HEK293 (cell line): ENCODE measurements around the gene CABP7.
A peak's percentile ranks its signal among the peaks of the same experiment; 100 is the strongest.

Experiments used
- CTCF ChIA-PET: fragments of 350-600 bp; formaldehyde crosslinking; extraction: SDS; loops from one replicate; lab custom pipeline; 2021; ENCODE audit warnings: antibody characterized with exemption; lab: Yijun Ruan, JAX
- POLR2A ChIA-PET: fragments of 300-600 bp; formaldehyde crosslinking; extraction: SDS; loops from one replicate; lab custom pipeline; 2020; ENCODE audit warnings: antibody characterized with exemption, inconsistent platforms; lab: Yijun Ruan, JAX
- H3K27ac ChIP-seq: fragments of 200-500 bp; sonication (Bioruptor generic); 2 replicates; pipeline ENCODE4 v1.5.1; 2014; ENCODE audit warnings: low read depth, low read length, control low read depth, inconsistent platforms; ENCODE audit errors: extremely low read depth
- H3K36me3 ChIP-seq, 2 experiments: fragments of 200-500 bp in 1 of 2; sonication (Bioruptor generic) in 1 of 2; 1 replicate in 1 of 2; 2 replicates in 1 of 2; pipeline ENCODE4 v1.5.1; 2014 to 2017; ENCODE audit warnings: inconsistent platforms in 2 of 2, low read length in 2 of 2; ENCODE audit not compliant: control insufficient read depth in 2 of 2, insufficient read depth in 1 of 2
- H3K4me1 ChIP-seq: fragments of 200-500 bp; sonication (Bioruptor generic); 2 replicates; pipeline ENCODE4 v1.5.1; 2014; ENCODE audit warnings: mild to moderate bottlenecking, low read length, inconsistent platforms; ENCODE audit not compliant: control insufficient read depth, insufficient read depth
- H3K4me3 ChIP-seq: 2 replicates; pipeline ENCODE4 v1.5.1; 2011; ENCODE audit warnings: low read depth, mild to moderate bottlenecking, control low read depth, low read length, moderate library complexity
- H3K9me3 ChIP-seq: fragments of 200-500 bp; sonication (Bioruptor generic); 2 replicates; pipeline ENCODE4 v1.5.1; 2014; ENCODE audit warnings: low read depth, low read length, inconsistent platforms; ENCODE audit not compliant: control insufficient read depth, insufficient read depth
- GLIS1 ChIP-seq: fragments of 450-650 bp; formaldehyde crosslinking; IDR thresholded peaks from 2 replicates; pipeline ENCODE4 v1.5.1; 2016; ENCODE audit warnings: missing biosample characterization, missing genetic modification characterization
- HOXC10 ChIP-seq: sonication (generic); formaldehyde crosslinking; IDR thresholded peaks from 2 replicates; pipeline ENCODE4 v1.8.1; 2023; ENCODE audit warnings: mild to moderate bottlenecking, missing genetic modification reagents
- KLF17 ChIP-seq: fragments of 450-650 bp; formaldehyde crosslinking; IDR thresholded peaks from 2 replicates; pipeline ENCODE4 v1.5.1; 2016; ENCODE audit warnings: missing biosample characterization, missing genetic modification characterization
- MYNN ChIP-seq: fragments of 450-650 bp; formaldehyde crosslinking; IDR thresholded peaks from 2 replicates; pipeline ENCODE4 v1.5.1; 2016; ENCODE audit warnings: missing biosample characterization, missing genetic modification characterization, borderline replicate concordance
- OVOL3 ChIP-seq: fragments of 450-650 bp; formaldehyde crosslinking; IDR thresholded peaks from 2 replicates; pipeline ENCODE4 v1.5.1; 2016; ENCODE audit warnings: missing biosample characterization, missing genetic modification characterization
- SCRT1 ChIP-seq: fragments of 450-650 bp; formaldehyde crosslinking; IDR thresholded peaks from 2 replicates; pipeline ENCODE4 v1.5.1; 2016; ENCODE audit warnings: missing biosample characterization, missing genetic modification characterization, borderline replicate concordance
- ZBTB49 ChIP-seq: fragments of 450-650 bp; formaldehyde crosslinking; IDR thresholded peaks from 2 replicates; pipeline ENCODE4 v1.5.1; 2016; ENCODE audit warnings: missing biosample characterization, missing genetic modification characterization, low read depth
- ZNF148 ChIP-seq: fragments of 450-650 bp; formaldehyde crosslinking; IDR thresholded peaks from 2 replicates; pipeline ENCODE4 v1.5.0; 2017; ENCODE audit warnings: missing biosample characterization, missing genetic modification characterization, borderline replicate concordance
- ZNF157 ChIP-seq: fragments of 450-650 bp; formaldehyde crosslinking; IDR thresholded peaks from 2 replicates; pipeline ENCODE4 v1.5.1; 2016; ENCODE audit warnings: missing biosample characterization, missing genetic modification characterization
- ZNF169 ChIP-seq: fragments of 450-650 bp; formaldehyde crosslinking; IDR thresholded peaks from 2 replicates; pipeline ENCODE4 v1.5.1; 2016; ENCODE audit warnings: missing biosample characterization, missing genetic modification characterization
- ZNF175 ChIP-seq: fragments of 450-650 bp; formaldehyde crosslinking; IDR thresholded peaks from 2 replicates; pipeline ENCODE4 v1.5.1; 2016; ENCODE audit warnings: missing biosample characterization, missing genetic modification characterization
- ZNF2 ChIP-seq: fragments of 450-650 bp; formaldehyde crosslinking; IDR thresholded peaks from 2 replicates; pipeline ENCODE4 v1.5.1; 2016; ENCODE audit warnings: missing biosample characterization, missing genetic modification characterization
- ZNF26 ChIP-seq: fragments of 450-650 bp; formaldehyde crosslinking; IDR thresholded peaks from 2 replicates; pipeline ENCODE4 v1.5.1; 2016; ENCODE audit warnings: missing biosample characterization, missing genetic modification characterization
- ZNF266 ChIP-seq: fragments of 450-650 bp; formaldehyde crosslinking; IDR thresholded peaks from 2 replicates; pipeline ENCODE4 v1.5.1; 2016; ENCODE audit warnings: missing biosample characterization, missing genetic modification characterization, low read depth
- ZNF274 ChIP-seq, 2 experiments: fragments of 200-500 bp in 1 of 2; fragments of 450-650 bp in 1 of 2; sonication (Bioruptor generic) in 1 of 2; formaldehyde crosslinking in 1 of 2; IDR thresholded peaks; 2 replicates each; pipeline versions ENCODE4 v1.5.1 to v1.6.1; 2014 to 2016; ENCODE audit warnings: borderline replicate concordance in 1 of 2, inconsistent platforms in 1 of 2, low read length in 1 of 2, missing biosample characterization in 1 of 2, missing genetic modification characterization in 1 of 2
- ZNF324 ChIP-seq: fragments of 450-650 bp; formaldehyde crosslinking; IDR thresholded peaks from 2 replicates; pipeline ENCODE4 v1.5.1; 2016; ENCODE audit warnings: missing biosample characterization, missing genetic modification characterization
- ZNF398 ChIP-seq: fragments of 450-650 bp; formaldehyde crosslinking; IDR thresholded peaks from 2 replicates; pipeline ENCODE4 v1.5.1; 2017; ENCODE audit warnings: missing biosample characterization, missing genetic modification characterization
- ZNF416 ChIP-seq: fragments of 450-650 bp; formaldehyde crosslinking; IDR thresholded peaks from 2 replicates; pipeline ENCODE4 v1.5.1; 2016; ENCODE audit warnings: missing biosample characterization, missing genetic modification characterization
- ZNF449 ChIP-seq: fragments of 450-650 bp; formaldehyde crosslinking; IDR thresholded peaks from 2 replicates; pipeline ENCODE4 v1.5.1; 2017; ENCODE audit warnings: missing biosample characterization, mild to moderate bottlenecking, missing genetic modification characterization, moderate library complexity
- ZNF513 ChIP-seq: fragments of 450-650 bp; IDR thresholded peaks from 2 replicates; pipeline ENCODE4 v1.5.1; 2018; ENCODE audit warnings: missing biosample characterization, missing genetic modification characterization
- ZNF654 ChIP-seq: fragments of 450-650 bp; formaldehyde crosslinking; IDR thresholded peaks from 2 replicates; pipeline ENCODE4 v1.5.1; 2016; ENCODE audit warnings: low read depth, missing biosample characterization, missing genetic modification characterization
- ZNF660 ChIP-seq: fragments of 450-650 bp; IDR thresholded peaks from 2 replicates; pipeline ENCODE4 v1.5.1; 2018; ENCODE audit warnings: missing biosample characterization, mild to moderate bottlenecking, missing genetic modification characterization
- ZNF670 ChIP-seq: fragments of 450-650 bp; formaldehyde crosslinking; IDR thresholded peaks from 2 replicates; pipeline ENCODE4 v1.5.1; 2016; ENCODE audit warnings: missing biosample characterization, missing genetic modification characterization, low read depth
- ZNF677 ChIP-seq: fragments of 450-650 bp; IDR thresholded peaks from 2 replicates; pipeline ENCODE4 v1.5.0; 2018; ENCODE audit warnings: missing biosample characterization, mild to moderate bottlenecking, missing genetic modification characterization, moderate library complexity
- ZNF76 ChIP-seq: fragments of 450-650 bp; formaldehyde crosslinking; IDR thresholded peaks from 2 replicates; pipeline ENCODE4; 2016; ENCODE audit warnings: low read depth, missing biosample characterization, missing genetic modification characterization, borderline replicate concordance
- ZXDB ChIP-seq: fragments of 450-650 bp; formaldehyde crosslinking; IDR thresholded peaks from 2 replicates; pipeline ENCODE4 v1.5.1; 2016; ENCODE audit warnings: missing biosample characterization, missing genetic modification characterization

Gene CABP7

GRCh38 chr22:29689880-29690213 lies 30.0 kb upstream of the CABP7 start:
- no peaks in the 10 kb centered on the region for H3K9me3 ChIP-seq
- ChIA-PET POLR2A (interaction anchor here (1.7 kb wide), 1 partner anchor 12 kb away, joined by 7 read pairs; no protein-coding TSS in a partner anchor), CTCF (interaction anchor here (0.6 to 4.0 kb wide), 36 partner anchors 10 to 566 kb away, joined by 3 to 43 read pairs (median 5); no protein-coding TSS in a partner anchor)
- peaks cover 6 to 73% of the 10 kb centered on the region in 2 experiments; a peak in 2 of 3 replicates for H3K36me3 ChIP-seq
- no peak overlapping the region for H3K27ac ChIP-seq
- H3K4me3 ChIP-seq, result no peak overlapping the region
- peaks cover 4% of the 10 kb centered on the region; the same call in 1 of the 2 replicates for H3K4me1 ChIP-seq
- TF ChIP-seq ZNF398 (tag by site-specific recombination) (no peak), KLF17 (tag by site-specific recombination) (no peak), ZNF324 (tag by site-specific recombination) (no peak), ZNF26 (tag by site-specific recombination) (no peak), ZNF76 (tag by site-specific recombination) (no peak), ZNF670 (tag by site-specific recombination) (no peak), ZNF677 (no peak), ZNF157 (tag by site-specific recombination) (no peak), ZNF148 (no peak), MYNN (tag by site-specific recombination) (no peak), ZNF654 (tag by site-specific recombination) (peak; percentile 61), ZNF513 (tag by site-specific recombination) (no peak), GLIS1 (peak; percentile 25; the same call in 1 of the 2 replicates), ZBTB49 (tag by site-specific recombination) (no peak), ZNF266 (tag by site-specific recombination) (no peak), ZNF416 (tag by site-specific recombination) (no peak), ZNF2 (tag by site-specific recombination) (0 out of 2 replicates have a peak, but pooled peaks have one; percentile 64), OVOL3 (tag by site-specific recombination) (no peak), ZNF660 (tag by site-specific recombination) (peak; percentile 69; the same call in 1 of the 2 replicates), ZNF274 (IDR thresholded peaks at IDR 0.05; ENCODE audit: low read length) (no peak), ZNF274 (tag by site-specific recombination; IDR thresholded peaks at IDR 0.05; ENCODE audit: borderline replicate concordance) (no peak), ZNF175 (tag by site-specific recombination) (no peak), SCRT1 (no peak), ZNF169 (tag by site-specific recombination) (no peak), ZNF449 (tag by site-specific recombination) (no peak), HOXC10 (CRISPR knock-in tag) (no peak), ZXDB (tag by site-specific recombination) (no peak)
